Measurements from ENCODE around the gene GNG7.

Gene GNG7

GRCh38 chr19:2574971-2575630 lies 127.4 kb downstream of the GNG7 start:
- TF ChIP-seq ZNF70 (CRISPR knock-in tag; IDR thresholded peaks at IDR 0.05) (no peak), ZFP3 (CRISPR knock-in tag; IDR thresholded peaks at IDR 0.05) (no peak), RARB (CRISPR knock-in tag; IDR thresholded peaks at IDR 0.05) (no peak), ISL1 (CRISPR knock-in tag; IDR thresholded peaks at IDR 0.05) (no peak), CSDC2 (CRISPR knock-in tag; IDR thresholded peaks at IDR 0.05) (no peak), TCF4 (CRISPR knock-in tag; IDR thresholded peaks at IDR 0.05; ENCODE audit: borderline replicate concordance) (no peak), POU6F1 (CRISPR knock-in tag; IDR thresholded peaks at IDR 0.05; ENCODE audit: borderline replicate concordance, low read depth) (no peak), ZC3H10 (CRISPR knock-in tag; IDR thresholded peaks at IDR 0.05) (no peak), CSRNP3 (CRISPR knock-in tag; IDR thresholded peaks at IDR 0.05) (no peak), GLIS3 (CRISPR knock-in tag; IDR thresholded peaks at IDR 0.05) (no peak), TSHZ2 (CRISPR knock-in tag; IDR thresholded peaks at IDR 0.05) (no peak), ZNF565 (CRISPR knock-in tag; conservative IDR thresholded peaks at IDR 0.05; ENCODE audit: low read depth) (no peak), PATZ1 (CRISPR knock-in tag; IDR thresholded peaks at IDR 0.05; ENCODE audit: borderline replicate concordance) (no peak), ZNF8 (CRISPR knock-in tag; IDR thresholded peaks at IDR 0.05) (no peak), BACH2 (CRISPR knock-in tag; IDR thresholded peaks at IDR 0.05; ENCODE audit: borderline replicate concordance) (no peak), ARNTL (CRISPR knock-in tag; IDR thresholded peaks at IDR 0.05; ENCODE audit: borderline replicate concordance, low read depth) (no peak), ZFP30 (CRISPR knock-in tag; IDR thresholded peaks at IDR 0.05) (no peak), ESRRG (CRISPR knock-in tag; IDR thresholded peaks at IDR 0.05) (no peak)
- no peak for ATAC-seq

- ATAC-seq, result no peak
- TF ChIP-seq CREB5 (CRISPR knock-in tag; IDR thresholded peaks at IDR 0.05; ENCODE audit: low read depth), result no peak
- TF ChIP-seq ZFP3 (CRISPR knock-in tag; IDR thresholded peaks at IDR 0.05), result no peak
- no peak for TF ChIP-seq CSDC2 (CRISPR knock-in tag; IDR thresholded peaks at IDR 0.05)
- no peak for TF ChIP-seq POU6F1 (CRISPR knock-in tag; IDR thresholded peaks at IDR 0.05; ENCODE audit: borderline replicate concordance, low read depth)
- TF ChIP-seq ZC3H10 (CRISPR knock-in tag; IDR thresholded peaks at IDR 0.05), result no peak
- no peak for TF ChIP-seq ESRRG (CRISPR knock-in tag; IDR thresholded peaks at IDR 0.05)
- TF ChIP-seq ZNF8 (CRISPR knock-in tag; IDR thresholded peaks at IDR 0.05), result no peak
- no peak for TF ChIP-seq TCF4 (CRISPR knock-in tag; IDR thresholded peaks at IDR 0.05; ENCODE audit: borderline replicate concordance)
- no peak for TF ChIP-seq OSR1 (CRISPR knock-in tag; IDR thresholded peaks at IDR 0.05)
Measured at GRCh38 chr19:2574478-2574931, 128.0 kb downstream of the GNG7 start.
